GM12865 (cell line): Measurements from ENCODE around the gene SMAP1.

ENCODE experiments used
- DNase-seq: peaks from one replicate; pipeline ENCODE4 v3.0.0; 2010; ENCODE audit warnings: low read depth
- H3K4me3 ChIP-seq: 2 replicates; pipeline ENCODE4 v1.5.1; 2011; ENCODE audit warnings: mild to moderate bottlenecking, low read depth, low read length, control low read depth
- TF ChIP-seq, protein P1 (sequence below): IDR thresholded peaks from 2 replicates; pipeline ENCODE4 v1.5.1; 2011; ENCODE audit warnings: low read length, control low read depth, low read depth, inconsistent platforms; ENCODE audit not compliant: insufficient read depth; ENCODE audit errors: missing control alignments

SMAP1 gene

DNA sequence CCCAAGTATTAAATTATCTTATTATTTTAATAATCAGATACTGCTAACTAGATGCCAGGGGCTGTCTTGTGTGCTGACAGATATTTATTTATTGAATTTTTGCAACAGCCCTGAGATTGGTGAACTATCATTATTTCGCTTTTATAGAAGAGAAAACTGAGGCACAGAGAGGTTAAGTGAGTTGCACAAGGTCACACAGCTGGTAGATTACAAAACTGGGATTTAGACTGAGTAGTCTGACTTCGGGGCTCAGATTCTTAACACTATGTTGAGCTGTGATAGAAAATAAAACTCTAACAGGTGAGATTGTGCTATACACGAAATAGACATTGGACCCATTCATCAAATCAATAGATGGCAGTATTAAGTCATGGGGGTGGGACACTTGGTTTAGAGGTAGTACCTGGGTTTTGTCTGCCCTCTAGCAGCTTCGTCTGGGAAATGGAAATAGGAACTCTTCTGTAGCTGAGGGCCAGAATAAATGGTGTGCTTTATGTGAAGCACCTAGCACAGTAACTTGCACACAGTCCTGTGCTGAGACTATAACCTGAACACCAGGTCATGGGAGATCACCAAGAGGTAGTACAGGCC lies 175.7 kb downstream of the SMAP1 start:
- TF ChIP-seq, protein P1, sequence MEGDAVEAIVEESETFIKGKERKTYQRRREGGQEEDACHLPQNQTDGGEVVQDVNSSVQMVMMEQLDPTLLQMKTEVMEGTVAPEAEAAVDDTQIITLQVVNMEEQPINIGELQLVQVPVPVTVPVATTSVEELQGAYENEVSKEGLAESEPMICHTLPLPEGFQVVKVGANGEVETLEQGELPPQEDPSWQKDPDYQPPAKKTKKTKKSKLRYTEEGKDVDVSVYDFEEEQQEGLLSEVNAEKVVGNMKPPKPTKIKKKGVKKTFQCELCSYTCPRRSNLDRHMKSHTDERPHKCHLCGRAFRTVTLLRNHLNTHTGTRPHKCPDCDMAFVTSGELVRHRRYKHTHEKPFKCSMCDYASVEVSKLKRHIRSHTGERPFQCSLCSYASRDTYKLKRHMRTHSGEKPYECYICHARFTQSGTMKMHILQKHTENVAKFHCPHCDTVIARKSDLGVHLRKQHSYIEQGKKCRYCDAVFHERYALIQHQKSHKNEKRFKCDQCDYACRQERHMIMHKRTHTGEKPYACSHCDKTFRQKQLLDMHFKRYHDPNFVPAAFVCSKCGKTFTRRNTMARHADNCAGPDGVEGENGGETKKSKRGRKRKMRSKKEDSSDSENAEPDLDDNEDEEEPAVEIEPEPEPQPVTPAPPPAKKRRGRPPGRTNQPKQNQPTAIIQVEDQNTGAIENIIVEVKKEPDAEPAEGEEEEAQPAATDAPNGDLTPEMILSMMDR: no peak
- no peak for DNase-seq

DNA sequence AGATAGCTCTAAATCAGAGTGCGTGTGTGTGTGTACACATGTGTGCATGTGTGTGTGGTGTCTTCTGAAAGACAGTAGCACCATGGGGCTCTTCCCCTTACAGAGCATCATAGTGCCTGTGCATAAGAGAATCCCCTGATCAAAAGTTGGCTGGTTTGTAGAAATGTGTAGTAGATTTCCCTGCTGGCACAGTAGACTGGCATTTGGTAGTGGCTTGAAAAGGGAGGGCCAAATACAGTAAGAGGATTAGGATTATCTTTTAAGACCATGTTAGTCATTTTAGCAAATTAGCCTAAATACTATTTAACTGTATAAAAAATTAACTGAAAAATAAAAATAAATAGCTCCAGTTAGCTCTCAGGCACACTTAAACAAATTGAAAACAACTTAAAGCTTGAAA lies 176.6 kb downstream of the SMAP1 start:
- TF ChIP-seq, protein P1: no peak
- no peak for DNase-seq
- H3K4me3 ChIP-seq: no peak overlapping the region

More for the DNA sequence above, 175.7 kb downstream of the SMAP1 start:
- no peak overlapping the region for H3K4me3 ChIP-seq

GRCh38 chr6:70846207-70846835 lies 178.6 kb downstream of the SMAP1 start:
- H3K4me3 ChIP-seq: no peak overlapping the region
- DNase-seq: no peak
- TF ChIP-seq, protein P1: no peak

DNA sequence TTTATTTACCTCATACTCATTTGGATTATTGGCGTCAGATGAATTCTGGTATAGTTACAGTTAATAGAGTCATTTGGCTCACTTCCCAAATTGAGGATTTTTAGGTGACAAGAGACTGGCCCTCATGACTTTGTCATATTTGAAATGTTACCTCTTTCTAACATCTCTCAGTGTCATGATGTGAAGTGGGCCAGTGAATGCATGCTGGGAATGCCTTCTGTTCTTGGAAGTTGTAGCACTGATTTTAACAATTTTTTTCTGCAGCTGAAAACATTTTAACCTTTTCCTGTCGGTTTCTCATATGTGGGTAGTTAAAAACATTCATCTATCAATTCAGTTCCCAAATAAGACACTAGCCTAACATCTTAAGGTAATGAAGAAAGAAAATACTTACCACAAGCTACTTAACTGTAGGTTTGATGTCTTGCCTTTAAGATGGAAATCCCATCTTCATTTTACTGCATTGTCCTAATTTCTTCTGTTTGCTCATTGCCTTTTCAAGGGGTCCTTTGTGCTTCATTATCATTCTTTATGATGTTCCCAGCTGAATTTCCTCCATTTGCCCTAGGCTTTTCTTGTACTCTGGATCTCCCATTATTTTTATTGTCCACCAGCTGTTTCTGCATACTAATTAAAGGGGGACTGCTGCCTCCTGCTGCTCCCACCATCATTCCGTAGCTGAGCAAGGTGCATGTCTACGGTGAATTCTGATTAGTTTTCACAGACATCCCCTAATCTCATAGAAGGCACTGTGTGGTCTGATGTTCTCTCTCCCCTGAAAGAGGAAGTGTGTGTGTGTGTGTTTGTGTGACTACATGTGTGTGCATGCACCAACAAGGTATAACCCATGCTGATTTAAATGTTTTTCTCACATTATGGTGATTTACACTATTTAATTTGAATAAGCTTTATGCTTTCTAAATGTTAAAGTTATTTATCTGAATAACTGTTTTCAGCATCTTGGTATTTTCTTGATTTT lies 179.7 kb downstream of the SMAP1 start:
- DNase-seq: no peak
- TF ChIP-seq, protein P1: no peak
- no peak overlapping the region for H3K4me3 ChIP-seq

- no peak for DNase-seq
- no peak overlapping the region for H3K4me3 ChIP-seq
- TF ChIP-seq, protein P1: no peak
Measured at GRCh38 chr6:70849348-70850069, 181.8 kb downstream of the SMAP1 start.

DNA sequence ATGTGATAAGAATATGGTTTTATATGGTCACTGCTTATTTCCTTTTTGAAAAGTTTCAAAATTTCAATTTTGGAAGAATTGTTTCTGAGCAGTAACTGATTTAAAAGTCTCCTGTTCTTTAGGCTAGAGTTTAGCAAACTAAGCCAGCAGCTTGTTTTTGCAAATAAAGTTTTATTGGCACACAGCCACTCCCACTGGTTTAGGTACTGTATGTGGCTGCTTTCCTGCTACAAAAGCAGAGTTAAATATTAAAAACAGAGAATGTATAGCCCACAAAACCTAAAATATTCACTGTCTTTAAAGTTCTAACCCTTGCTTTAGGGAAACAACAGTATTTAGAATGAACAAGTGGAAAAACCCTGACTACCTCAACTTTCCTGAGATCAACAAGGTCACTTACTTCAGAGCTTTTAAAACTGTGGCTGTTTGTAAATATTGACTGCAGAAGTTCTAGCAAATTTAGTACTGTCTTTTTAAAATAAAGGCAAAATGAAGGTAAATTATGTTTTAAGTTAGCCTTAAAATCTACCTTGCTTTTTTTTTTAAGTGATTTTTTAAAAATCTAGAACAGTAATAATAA lies 185.1 kb downstream of the SMAP1 start:
- H3K4me3 ChIP-seq: no peak overlapping the region
- no peak for DNase-seq
- TF ChIP-seq, protein P1: no peak
